Endothelial cell of umbilical vein (primary cell): ENCODE measurements around the gene ADAT3. TPM values are rescaled to one million over a fixed set of nuclear protein-coding genes. Genes with fewer than 3 reads are reported as not detected.
"Not testable (repeated sequence)": the region's sequence is repeated elsewhere in the genome, so short reads cannot be mapped to it uniquely, and the experiment has no call there.

Experiments
- BruUV-seq: library from RNA; stranded (reverse); fragments of 400-500 nt; replicated peaks from 2 replicates; lab custom pipeline; 2021; lab: Mats Ljungman, UMichigan
- CTCF ChIA-PET: fragments of 300-600, 350-600 bp; sonication (Branson Sonifier 250); formaldehyde crosslinking; loops from one replicate; lab custom pipeline; 2021; ENCODE audit warnings: antibody characterized with exemption, inconsistent platforms; lab: Charles Lee
- POLR2A ChIA-PET: fragments of 300-600, 350-600 bp; sonication (Branson Sonifier 250); formaldehyde crosslinking; loops from one replicate; lab custom pipeline; 2021; ENCODE audit warnings: antibody characterized with exemption, inconsistent platforms; lab: Charles Lee
- DNase-seq: peaks from one replicate; pipeline ENCODE4 v3.0.0-alpha.2; 2011; ENCODE audit warnings: low read depth, low spot score
- FAIRE-seq: peaks from 2 replicates; lab custom pipeline; 2011; peaks lifted over from hg19 to GRCh38; lab: Jason Lieb, UNC
- H2AFZ ChIP-seq: 2 replicates; pipeline ENCODE4 v1.6.0; 2012; ENCODE audit warnings: low read depth, low read length, control low read depth, inconsistent platforms
- H3K27ac ChIP-seq: 2 replicates; pipeline ENCODE4 v1.5.1; 2011; ENCODE audit warnings: low read depth, mild to moderate bottlenecking, control low read depth, low read length, moderate library complexity; ENCODE audit not compliant: insufficient read depth
- H3K27me3 ChIP-seq, 2 experiments: 2 replicates each; pipeline versions ENCODE4 v1.6.0 to v1.6.1; 2011; ENCODE audit warnings: low read length in 2 of 2, mixed read lengths in 1 of 2; ENCODE audit not compliant: control insufficient read depth in 2 of 2, insufficient read depth in 2 of 2
- H3K36me3 ChIP-seq, 2 experiments: 2 replicates in 1 of 2; 3 replicates in 1 of 2; pipeline ENCODE4 v1.5.1; 2011; ENCODE audit warnings: low read length in 2 of 2, mild to moderate bottlenecking in 1 of 2, moderate library complexity in 1 of 2; ENCODE audit not compliant: control insufficient read depth in 2 of 2, insufficient read depth in 2 of 2; ENCODE audit errors: extremely low read depth in 1 of 2
- H3K4me1 ChIP-seq: 3 replicates; pipeline ENCODE4 v1.5.1; 2011; ENCODE audit warnings: mild to moderate bottlenecking, low read length; ENCODE audit not compliant: control insufficient read depth, insufficient read depth; ENCODE audit errors: extremely low read depth
- H3K4me2 ChIP-seq: 2 replicates; pipeline ENCODE4 v1.6.1; 2011; ENCODE audit warnings: low read length, control low read depth, mixed read lengths; ENCODE audit not compliant: insufficient read depth
- H3K4me3 ChIP-seq, 3 experiments: fragments of 200-600 bp in 1 of 3; sonication (generic), shearing (Covaris generic) in 1 of 3; replicated peaks in 1 of 3; 2 replicates each; pipeline ENCODE4 v1.5.1; 2011 to 2016; ENCODE audit warnings: control low read depth in 3 of 3, low read length in 3 of 3, mild to moderate bottlenecking in 2 of 3, inconsistent platforms in 1 of 3, low read depth in 1 of 3, moderate library complexity in 1 of 3; ENCODE audit not compliant: insufficient read depth in 1 of 3
- H3K79me2 ChIP-seq: 2 replicates; pipeline ENCODE4 v1.6.0; 2012; ENCODE audit warnings: low read length, inconsistent platforms; ENCODE audit not compliant: control insufficient read depth, insufficient read depth
- H3K9ac ChIP-seq: replicated peaks from 2 replicates; pipeline ENCODE3; 2011; ENCODE audit warnings: low read length, control low read depth; ENCODE audit not compliant: insufficient read depth; ENCODE audit errors: extremely low read depth
- H3K9me1 ChIP-seq: replicated peaks from 3 replicates; pipeline ENCODE4 v1.6.0; 2011; ENCODE audit warnings: mild to moderate bottlenecking, low read length; ENCODE audit not compliant: control insufficient read depth, insufficient read depth; ENCODE audit errors: extremely low read depth
- H3K9me3 ChIP-seq: replicated peaks from 2 replicates; pipeline ENCODE4 v1.5.1; 2012; ENCODE audit warnings: low read length, inconsistent platforms; ENCODE audit not compliant: control insufficient read depth, insufficient read depth
- H4K20me1 ChIP-seq: replicated peaks from 2 replicates; pipeline ENCODE3; 2011; ENCODE audit warnings: mild to moderate bottlenecking, low read length; ENCODE audit not compliant: control insufficient read depth, insufficient read depth; ENCODE audit errors: extremely low read depth
- POLR2A ChIP-seq: IDR thresholded peaks from 2 replicates; pipeline ENCODE4 v1.6.1; 2012; ENCODE audit warnings: low read depth, mild to moderate bottlenecking, control low read depth, low read length
- POLR2AphosphoS5 ChIP-seq: IDR thresholded peaks from 2 replicates; pipeline ENCODE4 v1.6.1; 2012; ENCODE audit warnings: low read depth, mild to moderate bottlenecking, control low read depth, low read length, moderate library complexity; ENCODE audit not compliant: insufficient read depth
- dilution Hi-C: fragments of 300-500 bp; cut with MboI; formaldehyde crosslinking; loops from one replicate; pipeline ENCODE4 v1.15.0; 2019; ENCODE audit warnings: low sequenced_read_pairs; ENCODE audit not compliant: extremely low pct_ligation_motif_present
- intact Hi-C: fragments of 100-400 bp; cut with micrococcal nuclease; formaldehyde crosslinking; loops from one replicate; pipeline ENCODE4 v1.10.0; 2022
- polyA plus RNA-seq, 4 experiments: library from polyadenylated mRNA; depleted of rRNA in 3 of 4; stranded (reverse) in 3 of 4; unstranded in 1 of 4; fragments of >200 nt; gene quantifications; 2 replicates each; pipeline versions ENCODE4 v1.2.1 to v1.2.3, GENCODE V29; 2011 to 2012; ENCODE audit warnings: missing spikeins in 1 of 4
- total RNA-seq: library from RNA; stranded (reverse); gene quantifications from 2 replicates; pipeline ENCODE4 v1.2.3, GENCODE V29; 2021

Gene ADAT3
- total and polyA plus RNA-seq, 2 donors (not counting 3 experiments of a cell fraction or from before 2014, with no cell fraction given): 5.7 to 11.7 TPM

GRCh38 chr19:1885398-1886119 is 19.6 kb upstream of the ADAT3 start, which contains the start of gene ABHD17A:
Gene ABHD17A, minus strand, starts transcription at chr19:1885496. Its CDS starts 3,930 bp downstream, at chr19:1881566.
- Histone ChIP-seq H2AFZ (peak within 1 kb of the TSS; percentile 38), H3K9ac (peak within 1 kb of the TSS; percentile 87), H3K4me1 (peaks cover 27% of the 10 kb centered on the region), H3K27ac (peak within 1 kb of the TSS; percentile 78), H3K79me2 (peaks cover 38% of the 10 kb centered on the region), H3K4me2 (peak within 1 kb of the TSS; percentile 75), H3K4me3 (peak within 1 kb of the TSS; percentile 83 to 92 (median 88))
- DNase-seq (peak; percentile 90), FAIRE-seq (peak; percentile 93)
- BruUV-seq, H3K9me1 ChIP-seq, H3K27me3 ChIP-seq, H3K36me3 ChIP-seq, POLR2A ChIA-PET, H4K20me1 ChIP-seq, H3K9me3 ChIP-seq, dilution Hi-C loops: not testable (repeated sequence)
- intact Hi-C loops: loop anchor here (1.0 to 2.0 kb wide), 2 partner anchors 20 to 21 kb away; partner anchors contain the start of genes ADAT3 and SCAMP4
- TF ChIP-seq POLR2A (peak; percentile 60), POLR2AphosphoS5 (peak; percentile 57)
- CTCF ChIA-PET: interaction anchor here (1.0 to 2.4 kb wide), 3 partner anchors 10 to 21 kb away, joined by 6 to 12 read pairs (median 8); no protein-coding TSS in a partner anchor

- CTCF ChIA-PET, H3K9me1 ChIP-seq, BruUV-seq, H4K20me1 ChIP-seq, H2AFZ ChIP-seq, FAIRE-seq, H3K9ac ChIP-seq, H3K36me3 ChIP-seq, DNase-seq, H3K9me3 ChIP-seq, H3K4me2 ChIP-seq, dilution Hi-C loops, H3K27ac ChIP-seq, intact Hi-C loops, H3K4me3 ChIP-seq, POLR2A ChIA-PET, H3K27me3 ChIP-seq: not testable (repeated sequence)
- Histone ChIP-seq H3K4me1 (peaks cover 27% of the 10 kb centered on the region), H3K79me2 (peaks cover 35% of the 10 kb centered on the region)
Measured at GRCh38 chr19:1886360-1886759, 18.8 kb upstream of the ADAT3 start.
